ENCODE measurements around the gene FOXD4L4. TPM values are rescaled to one million over a fixed set of nuclear protein-coding genes. Genes with fewer than 3 reads are reported as not detected.
"Not testable (repeated sequence)": the region's sequence is repeated elsewhere in the genome, so short reads cannot be mapped to it uniquely, and the experiment has no call there.

Gene FOXD4L4
- total RNA-seq, result under 1 TPM in 2 of 4 donors, not detected in 2; 0.44 to 0.57 TPM

- TF ChIP-seq CTCF (IDR thresholded peaks at IDR 0.05; ENCODE audit: low read depth), result not testable (repeated sequence)
Observed at GRCh38 chr9:65737096-65737564, at the start of gene FOXD4L4. TSS of gene FOXD4L4 (plus strand) at chr9:65737146. CDS start at chr9:65737146, 0 bp downstream.

Other genes with a start within 250 kb of the FOXD4L4 start
- 10 to 100 TPM; 36.5 to 46.8 (median 44.8) TPM for gene ZNG1E, start 61.2 kb upstream of the FOXD4L4 start, total RNA-seq

Measured in subcutaneous adipose tissue (tissue), 4 donors.